Mammary epithelial cell (primary cell): ENCODE measurements around the gene TNFAIP3.

Experiments
- CTCF ChIP-seq, 2 donors: IDR thresholded peaks in 1 of 2; conservative IDR thresholded peaks in 1 of 2; 2 replicates each; pipeline ENCODE4 v1.5.1; 2011 to 2012; ENCODE audit warnings: inconsistent platforms in 2 of 2, low read length in 2 of 2, mild to moderate bottlenecking in 2 of 2, control low read depth in 1 of 2, low read depth in 1 of 2; ENCODE audit not compliant: insufficient read depth in 1 of 2; ENCODE audit errors: extremely low read depth in 1 of 2
- EZH2 ChIP-seq: IDR thresholded peaks from 2 replicates; pipeline ENCODE4 v1.6.1; 2012; ENCODE audit warnings: low read length, inconsistent platforms, borderline replicate concordance

GRCh38 chr6:137860394-137861005 is 6.6 kb upstream of the TNFAIP3 start:
- no peak for TF ChIP-seq CTCF (conservative IDR thresholded peaks at IDR 0.05 in 1 of 2, IDR thresholded peaks at IDR 0.05 in 1 of 2; ENCODE audit: extremely low read depth in 1 of 2, insufficient read depth in 1 of 2, low read depth in 1 of 2, low read length in 2 of 2)
- TF ChIP-seq EZH2: no peak
